Inflammatory macrophage treated with lipopolysaccharide for 4 hours (primary cell): Measurements from ENCODE around the gene TOX4.
"Not testable (repeated sequence)": the region's sequence is repeated elsewhere in the genome, so short reads cannot be mapped to it uniquely, and the experiment has no call there.

Experiments
- DNase-seq: peaks from one replicate; pipeline ENCODE4 v3.0.0-alpha.2; 2020

Gene TOX4

DNA sequence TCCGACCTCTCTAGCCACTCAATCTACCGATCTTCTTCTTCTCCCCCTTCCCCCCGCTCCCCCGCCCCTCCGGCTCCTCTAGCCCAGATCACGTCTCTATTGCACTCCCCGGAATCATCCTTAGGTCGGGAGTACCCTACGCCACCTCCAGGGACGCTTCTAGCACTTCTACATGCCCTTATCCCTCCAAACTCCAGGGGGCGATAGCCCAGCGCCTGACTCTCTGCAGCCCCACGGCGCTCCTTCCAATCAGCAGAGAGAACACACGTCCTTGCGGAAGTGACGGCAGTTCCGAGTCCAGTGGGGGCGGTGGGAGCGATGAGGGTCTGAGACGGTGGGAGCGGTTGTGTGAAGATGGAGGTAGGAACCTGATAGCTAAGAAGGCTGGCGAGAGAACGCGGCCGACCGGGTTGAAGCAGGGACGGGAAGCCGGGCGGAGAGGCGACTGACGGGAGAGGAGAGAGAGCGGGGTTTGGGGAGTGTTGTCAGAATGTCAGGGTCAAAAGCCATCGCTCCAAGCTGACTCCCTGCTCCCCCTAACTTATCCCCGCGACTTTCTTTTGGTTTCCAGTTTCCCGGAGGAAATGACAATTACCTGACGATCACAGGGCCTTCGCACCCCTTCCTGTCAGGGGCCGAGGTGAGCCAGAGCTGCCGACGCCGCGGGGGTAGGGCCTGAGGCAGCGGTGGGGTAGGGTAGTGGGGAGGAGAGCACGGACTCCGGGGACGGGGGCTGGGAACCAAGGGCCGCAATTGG is at the start of gene TOX4, which contains the start of gene RAB2B:
Gene TOX4 (plus strand): TSS at position 271 of the 757 bp plus-strand sequence. CDS start 84 bp downstream, at position 355.
Gene RAB2B (minus strand): TSS at position 35 of the 757 bp plus-strand sequence. CDS start 87 bp downstream, outside the sequence.
- peak; percentile 97 for DNase-seq

DNA sequence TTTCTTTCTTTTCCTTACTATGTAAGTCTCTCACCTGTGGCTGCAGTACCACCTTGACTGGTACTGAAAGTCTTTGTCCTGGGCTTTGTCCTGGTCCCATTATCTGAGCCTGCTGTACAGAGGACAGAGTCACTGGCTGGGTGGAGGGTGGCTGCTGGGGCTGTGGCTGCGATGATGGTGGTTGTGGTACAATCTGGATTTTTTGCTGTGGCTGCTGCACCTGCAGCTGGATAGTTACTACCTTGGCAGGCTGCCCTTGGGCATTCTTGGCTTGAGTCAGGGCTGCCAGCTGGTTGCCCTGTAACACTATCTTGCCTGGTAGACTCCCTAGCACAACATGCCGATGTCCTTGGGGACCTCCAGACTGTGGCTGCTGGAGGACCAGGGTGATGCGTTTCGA is 48.1 kb upstream of the TOX4 start:
- no peak for DNase-seq

DNA sequence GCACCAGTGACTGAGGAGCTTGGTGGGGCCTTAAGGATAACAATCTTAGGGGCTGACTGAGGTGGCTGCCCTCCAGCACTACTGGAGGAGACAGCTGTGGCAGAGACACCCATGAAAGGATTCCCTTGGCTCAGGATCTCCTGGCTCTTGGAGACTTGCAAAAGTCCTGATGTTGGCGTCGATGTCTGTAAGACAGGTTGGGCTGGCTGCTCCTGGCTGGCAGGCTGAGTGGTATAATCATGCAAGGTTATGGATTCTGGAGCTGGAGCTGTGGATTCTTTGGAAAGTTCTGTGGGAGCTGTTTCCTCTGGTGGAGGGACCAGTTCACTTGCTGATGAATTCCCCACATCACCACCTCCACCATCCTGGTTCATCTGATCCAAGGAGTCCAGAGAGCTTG is 45.9 kb upstream of the TOX4 start:
- no peak for DNase-seq

DNA sequence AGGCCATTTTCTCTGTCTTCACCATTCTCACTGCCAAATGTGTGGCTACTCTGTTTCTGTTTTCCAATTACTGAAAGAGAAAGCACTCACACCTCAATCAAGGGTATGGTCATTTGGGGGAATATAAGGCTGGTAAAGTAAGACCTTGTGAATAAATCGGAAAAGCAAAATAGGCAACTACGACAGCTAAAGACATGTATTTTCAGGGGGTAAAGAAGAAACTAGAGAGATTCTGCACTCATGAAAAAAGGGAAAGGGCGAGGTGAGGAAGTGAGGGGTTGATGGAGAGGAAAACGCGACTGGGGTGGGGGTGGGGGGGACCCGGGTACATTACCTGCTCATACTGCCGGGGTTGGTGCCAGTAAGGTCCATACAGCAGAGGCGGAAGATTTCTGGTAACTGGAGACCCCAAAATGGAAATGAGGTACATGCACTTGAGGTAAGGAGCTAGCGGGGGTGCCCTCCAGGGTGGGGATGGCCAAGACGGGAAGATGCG is 40.4 kb upstream of the TOX4 start:
- peak; percentile 18 for DNase-seq

DNA sequence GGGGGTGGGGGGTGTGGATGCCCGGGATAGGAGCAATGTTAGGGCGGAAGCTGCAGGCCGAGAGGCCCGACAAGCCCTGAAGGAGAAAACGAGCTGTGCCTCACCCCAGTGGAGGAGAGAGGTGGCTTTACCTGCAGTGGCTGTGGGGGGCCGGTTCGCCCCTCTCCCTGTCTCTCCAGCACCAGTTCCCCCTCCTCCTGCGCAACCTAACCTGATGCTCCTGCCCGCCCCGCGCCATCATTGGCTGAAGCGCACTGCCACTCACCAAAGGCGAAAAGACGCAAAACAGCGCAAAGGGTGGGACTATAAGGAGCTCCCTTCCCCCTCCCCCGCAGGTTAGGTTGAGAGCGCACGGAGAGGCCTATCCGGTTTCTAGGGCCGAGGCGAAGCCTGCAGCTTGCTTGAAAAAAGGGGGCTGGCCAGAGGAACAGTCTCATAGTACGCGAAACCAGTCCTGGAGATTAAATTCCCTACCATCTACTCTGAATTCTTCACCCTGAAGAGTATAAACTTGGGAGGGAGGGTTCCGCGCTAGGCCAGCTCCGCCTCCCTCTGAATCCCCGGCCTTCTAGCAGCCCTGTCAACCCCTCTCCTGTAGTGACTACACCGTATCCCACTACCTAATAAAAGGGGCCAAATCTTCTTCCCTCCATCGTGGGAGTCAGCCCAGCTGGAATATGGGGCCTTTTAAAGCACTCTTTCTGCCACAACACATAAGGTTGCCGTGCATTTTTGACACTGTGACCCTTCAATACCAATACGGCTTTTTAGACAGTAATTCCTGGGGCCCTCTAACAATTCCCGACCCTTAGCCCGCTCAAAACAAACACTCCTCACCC is 39.7 kb upstream of the TOX4 start:
- DNase-seq: peak; percentile 99

DNA sequence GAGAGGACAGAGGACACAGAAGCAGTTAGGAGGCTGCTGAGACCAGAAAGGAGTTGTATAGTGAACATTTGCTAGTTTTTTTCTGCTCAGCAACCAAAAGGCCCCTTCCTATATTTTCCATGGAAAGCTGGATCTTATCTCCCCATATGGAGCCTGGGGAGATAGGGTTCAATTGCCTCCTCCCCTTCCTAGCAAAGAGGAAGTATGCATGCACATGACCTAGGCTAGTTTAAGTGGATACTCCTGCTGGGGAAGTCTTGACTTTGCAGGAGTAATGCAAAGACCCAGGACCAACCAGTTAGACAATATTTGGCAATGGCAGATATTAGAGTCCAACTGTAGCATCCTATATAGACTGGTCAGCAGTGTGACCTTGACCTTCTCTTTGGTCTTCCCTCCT is 36.1 kb upstream of the TOX4 start:
- DNase-seq: peak; percentile 54

DNA sequence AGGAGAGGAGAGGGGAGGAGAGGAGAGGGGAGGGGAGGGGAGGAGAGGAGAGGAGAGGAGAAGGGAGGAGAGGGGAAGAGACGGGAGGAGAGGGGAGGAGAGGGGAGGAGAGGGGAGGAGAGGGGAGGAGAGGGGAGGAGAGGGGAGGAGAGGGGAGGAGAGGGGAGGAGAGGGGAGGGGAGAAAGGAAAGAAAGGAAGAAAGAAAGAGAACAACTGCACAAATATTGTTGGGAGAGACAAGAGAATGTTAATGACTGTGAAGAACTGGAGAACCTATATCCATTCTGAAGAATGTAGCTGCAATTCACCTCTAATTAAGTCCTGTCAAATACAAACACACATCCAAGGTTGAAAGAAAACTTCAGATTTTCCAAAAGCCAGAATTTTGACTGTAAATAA is 34.3 kb upstream of the TOX4 start:
- not testable (repeated sequence) for DNase-seq

DNA sequence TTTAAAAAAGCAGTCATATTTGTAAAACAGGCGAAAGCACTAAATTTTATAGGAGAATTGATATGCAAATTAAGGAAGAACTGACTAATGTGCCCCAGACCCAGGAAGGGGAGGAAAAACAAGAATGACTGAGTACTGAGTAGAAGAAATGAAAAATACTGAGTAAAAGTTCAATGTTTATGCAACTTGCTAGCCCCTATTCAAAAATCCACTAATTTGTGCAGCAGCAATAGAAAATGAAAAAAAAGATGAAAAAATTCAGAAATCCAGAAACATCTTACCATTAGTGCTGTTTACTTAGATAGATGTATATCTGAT is 27.1 kb upstream of the TOX4 start:
- DNase-seq: no peak

DNA sequence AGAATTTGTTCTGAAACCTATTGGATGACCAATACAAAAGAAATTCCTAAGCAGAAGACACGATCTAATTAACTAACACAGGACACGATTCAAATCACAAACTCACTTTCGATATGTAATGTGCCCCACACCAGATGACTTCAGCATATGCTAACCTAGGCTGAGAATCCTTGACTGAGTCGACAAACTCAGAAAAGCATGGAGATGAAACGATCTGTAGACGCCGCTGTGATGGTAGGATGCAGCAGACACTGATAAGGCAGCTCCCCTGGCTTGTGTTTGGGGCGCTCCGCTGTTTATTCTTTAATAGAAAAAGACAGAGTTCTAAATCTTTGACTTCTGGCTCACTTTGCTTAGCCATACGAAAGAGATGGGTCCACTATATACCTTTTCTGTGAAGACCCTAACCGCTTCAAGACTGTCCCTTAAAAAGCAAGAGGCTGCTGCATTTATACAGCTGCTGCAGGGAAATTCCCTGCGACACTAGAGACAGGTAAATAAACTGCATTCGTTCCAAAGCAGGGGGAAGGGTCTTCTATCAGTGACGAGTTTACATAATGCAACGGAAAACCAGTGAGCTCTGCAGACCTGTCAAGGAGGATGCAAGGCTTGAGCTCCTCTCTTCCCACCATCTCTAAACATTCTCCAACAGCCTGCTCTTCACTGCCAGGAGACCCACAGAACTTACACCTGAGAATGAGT is 22.0 kb upstream of the TOX4 start:
- no peak for DNase-seq

DNA sequence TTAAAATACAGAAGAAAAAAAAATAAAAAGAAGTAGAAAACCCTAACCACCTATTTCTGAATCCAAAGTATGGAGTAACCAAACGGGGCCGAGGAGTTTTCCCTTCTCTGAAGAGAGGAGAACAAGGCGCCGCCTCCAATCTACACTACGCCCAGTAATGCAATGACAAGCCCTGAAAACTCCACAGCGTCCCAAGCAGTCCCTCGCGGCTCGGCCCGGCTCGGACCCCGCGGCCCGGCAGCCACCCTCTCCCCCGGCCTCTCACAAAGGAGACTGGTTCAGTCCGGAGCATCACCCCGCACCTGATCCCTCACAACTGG is 21.4 kb upstream of the TOX4 start:
- peak; percentile 39 for DNase-seq

DNA sequence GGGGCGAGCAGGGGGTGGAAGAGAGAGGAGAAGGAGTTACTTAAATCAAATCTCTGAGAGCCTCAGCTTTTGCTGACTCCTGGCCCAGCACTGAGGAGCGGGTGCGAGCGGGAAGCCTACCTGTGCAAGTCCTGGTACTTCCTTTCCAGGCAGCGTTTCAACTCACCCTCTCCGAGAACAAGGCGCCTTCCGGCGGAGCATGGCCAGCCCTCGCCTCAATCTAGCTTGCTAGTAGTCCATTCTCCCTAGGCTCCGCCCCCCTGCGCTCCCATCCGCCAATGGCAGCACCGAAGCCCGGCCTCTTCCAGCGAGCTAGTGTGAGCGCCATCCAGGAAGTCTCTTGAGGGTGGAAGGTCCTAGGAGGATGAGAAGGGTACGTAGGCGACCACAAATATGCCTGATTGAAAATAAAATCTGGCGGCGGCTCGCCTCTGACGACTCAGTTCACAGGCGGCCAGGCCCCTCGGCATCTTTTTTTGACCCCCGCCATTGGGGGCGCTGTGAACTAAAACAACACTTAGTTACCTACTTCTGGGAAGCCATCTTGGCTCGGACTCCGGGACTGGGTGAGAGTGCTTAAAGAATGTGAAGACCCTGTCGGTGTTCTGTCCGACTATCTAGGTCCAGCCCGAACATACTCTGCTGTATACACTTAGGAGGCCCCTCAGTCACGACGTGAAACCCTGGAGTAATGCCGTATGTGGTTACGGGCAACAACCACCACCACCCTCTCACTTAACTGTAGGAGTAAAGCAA is 20.9 kb upstream of the TOX4 start, which contains the start of gene CHD8:
Gene CHD8 (minus strand): TSS at position 212 of the 756 bp plus-strand sequence. CDS start 24,480 bp downstream, outside the sequence.
- DNase-seq: peak; percentile 100

DNA sequence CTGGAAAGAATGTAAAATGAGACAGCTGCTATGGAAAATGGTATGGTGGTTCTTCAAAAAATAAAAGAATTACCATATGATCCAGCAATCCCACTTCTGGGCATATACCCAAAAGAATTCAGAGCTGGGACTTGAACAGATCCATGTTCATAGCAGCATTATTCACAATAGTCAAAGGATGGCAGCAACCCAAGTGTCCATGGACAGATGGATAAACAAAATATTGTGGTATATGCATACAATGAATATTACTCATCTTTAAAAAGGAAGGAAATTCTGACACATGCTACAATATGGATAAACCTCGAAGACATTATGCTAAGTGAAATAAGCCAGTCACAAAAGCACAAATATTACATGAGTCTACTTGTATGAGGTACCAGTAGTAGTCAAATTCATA is 9.4 kb upstream of the TOX4 start:
- DNase-seq: no peak

DNA sequence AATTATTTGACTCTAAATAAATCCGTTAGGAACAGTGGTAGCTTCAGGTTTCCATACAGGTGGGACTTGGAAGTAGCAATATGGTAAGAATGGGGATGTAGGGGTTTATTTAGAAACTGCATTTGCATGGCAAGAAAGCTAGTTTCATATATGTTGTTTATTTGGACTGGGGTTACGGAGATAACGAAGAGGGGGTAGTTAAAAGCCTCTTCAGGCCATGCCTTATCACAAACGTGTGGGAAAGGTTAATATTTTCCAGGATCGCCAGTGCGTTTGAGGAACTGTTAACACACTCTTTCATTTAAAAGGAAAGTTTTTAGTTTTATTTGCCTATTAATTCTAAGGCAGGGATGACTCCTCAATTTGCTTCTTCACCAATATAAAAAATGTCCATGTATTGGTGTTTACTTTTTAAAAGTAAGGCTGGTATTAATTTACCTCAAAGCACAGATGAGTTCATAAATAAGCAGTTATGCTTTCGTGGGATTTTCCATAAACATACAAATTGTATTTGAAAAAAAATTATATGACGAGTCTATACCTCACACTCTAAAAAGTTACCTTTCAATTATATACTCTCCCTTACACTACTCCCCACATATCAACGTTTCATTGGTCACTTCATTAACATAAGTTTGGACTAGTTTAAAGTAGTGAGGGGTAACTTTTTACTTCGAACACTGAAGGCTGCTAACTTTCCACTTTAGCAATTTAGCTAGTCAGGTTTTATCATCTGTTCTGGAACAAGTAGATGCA is 1.1 kb upstream of the TOX4 start:
- no peak for DNase-seq

DNA sequence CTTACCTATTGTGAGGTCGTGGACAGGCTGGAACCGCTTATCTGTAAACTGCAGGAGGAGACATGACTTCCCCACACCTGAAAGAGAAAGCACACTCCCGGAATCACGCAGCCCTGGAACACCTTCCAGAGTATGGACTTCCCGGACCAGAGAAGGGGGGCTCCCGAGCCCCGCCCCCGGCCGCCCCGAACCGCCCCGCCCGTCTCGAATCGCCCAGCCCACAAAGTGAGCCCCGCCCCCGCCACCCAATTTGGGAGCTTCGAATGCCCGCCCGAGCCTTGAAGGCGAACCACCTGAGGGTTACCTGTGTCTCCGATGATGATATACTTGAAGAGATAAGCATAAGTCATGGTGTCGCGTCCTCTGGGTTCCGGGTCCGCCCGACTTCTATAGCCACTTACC is 471 bp upstream of the TOX4 start:
- DNase-seq: no peak

DNA sequence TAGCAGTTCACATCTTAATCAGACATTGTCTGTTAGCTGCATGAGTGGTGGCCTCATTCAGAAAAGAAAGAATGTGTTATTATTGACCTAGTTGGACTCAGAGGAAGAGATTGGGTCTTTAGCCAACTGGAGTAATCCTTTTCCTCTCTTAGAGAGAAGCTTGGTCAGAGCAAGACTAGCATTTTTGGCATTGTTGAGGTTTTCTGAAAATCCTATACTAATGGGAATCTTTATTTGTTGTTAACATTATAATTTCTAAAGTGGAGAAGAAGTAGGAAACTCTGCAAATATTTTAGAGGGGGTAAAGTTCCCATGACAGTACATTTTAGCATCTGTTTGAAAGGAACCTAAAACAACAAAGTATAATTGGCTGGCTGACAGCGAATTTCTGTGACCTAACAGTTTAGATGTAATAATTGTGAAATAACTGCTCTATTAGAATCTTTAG is 9.7 kb downstream of the TOX4 start:
- no peak for DNase-seq

DNA sequence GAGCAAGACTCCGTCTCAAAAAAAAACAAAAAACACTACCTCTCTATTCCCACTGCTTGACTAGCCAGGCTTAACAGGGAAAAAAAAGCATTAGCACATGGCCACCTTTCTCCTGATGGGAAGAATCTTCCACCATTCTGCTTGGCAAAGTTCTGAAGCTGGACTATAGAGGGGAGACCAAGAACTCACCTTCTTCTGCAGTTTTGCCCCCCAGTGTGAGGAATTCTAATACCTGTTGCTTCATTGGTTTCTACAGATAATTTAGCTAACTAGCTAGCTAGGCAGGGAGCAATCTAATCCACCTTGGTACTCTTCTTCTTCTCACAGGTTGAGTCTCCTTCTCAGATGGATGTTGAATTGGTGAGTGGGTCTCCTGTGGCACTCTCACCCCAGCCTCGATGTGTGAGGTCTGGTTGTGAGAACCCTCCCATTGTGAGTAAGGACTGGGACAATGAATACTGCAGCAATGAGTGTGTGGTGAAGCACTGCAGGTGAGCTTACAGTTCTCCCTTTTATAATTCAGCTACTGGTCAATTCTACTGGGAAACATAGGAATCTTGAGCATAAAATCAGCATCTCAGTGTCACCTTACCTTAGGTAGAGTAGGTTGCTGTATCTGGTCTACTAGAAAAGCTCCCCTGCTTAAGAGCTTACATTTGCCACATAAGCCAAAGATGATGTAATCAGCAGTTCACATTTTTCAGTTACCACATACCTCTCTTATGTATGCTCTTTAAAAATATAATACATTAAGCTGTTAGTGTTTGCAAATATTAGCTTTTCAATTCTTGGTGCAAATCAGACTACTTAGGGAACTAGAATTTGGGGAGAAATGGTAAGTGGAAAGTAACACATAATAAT is 18.1 kb downstream of the TOX4 start:
- DNase-seq: no peak

DNA sequence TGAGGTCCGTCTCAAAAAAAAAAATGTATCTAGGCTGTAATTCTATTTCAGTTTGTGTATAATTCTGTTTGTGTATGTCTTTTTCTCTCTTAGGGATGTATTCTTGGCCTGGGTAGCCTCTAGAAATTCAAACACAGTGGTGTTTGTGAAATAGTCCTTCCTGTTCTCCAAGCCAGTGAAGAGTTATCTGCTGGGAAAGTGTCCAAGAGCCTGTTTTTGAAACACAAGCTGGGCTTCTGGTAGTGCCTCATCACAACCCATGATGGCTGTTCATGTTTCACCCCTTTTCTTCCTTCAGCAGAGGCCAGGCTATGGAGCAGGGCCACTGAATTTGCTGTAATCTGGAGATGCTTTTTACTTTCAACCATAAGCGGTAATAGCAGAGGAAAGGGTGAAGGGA is 19.5 kb downstream of the TOX4 start:
- DNase-seq: no peak

DNA sequence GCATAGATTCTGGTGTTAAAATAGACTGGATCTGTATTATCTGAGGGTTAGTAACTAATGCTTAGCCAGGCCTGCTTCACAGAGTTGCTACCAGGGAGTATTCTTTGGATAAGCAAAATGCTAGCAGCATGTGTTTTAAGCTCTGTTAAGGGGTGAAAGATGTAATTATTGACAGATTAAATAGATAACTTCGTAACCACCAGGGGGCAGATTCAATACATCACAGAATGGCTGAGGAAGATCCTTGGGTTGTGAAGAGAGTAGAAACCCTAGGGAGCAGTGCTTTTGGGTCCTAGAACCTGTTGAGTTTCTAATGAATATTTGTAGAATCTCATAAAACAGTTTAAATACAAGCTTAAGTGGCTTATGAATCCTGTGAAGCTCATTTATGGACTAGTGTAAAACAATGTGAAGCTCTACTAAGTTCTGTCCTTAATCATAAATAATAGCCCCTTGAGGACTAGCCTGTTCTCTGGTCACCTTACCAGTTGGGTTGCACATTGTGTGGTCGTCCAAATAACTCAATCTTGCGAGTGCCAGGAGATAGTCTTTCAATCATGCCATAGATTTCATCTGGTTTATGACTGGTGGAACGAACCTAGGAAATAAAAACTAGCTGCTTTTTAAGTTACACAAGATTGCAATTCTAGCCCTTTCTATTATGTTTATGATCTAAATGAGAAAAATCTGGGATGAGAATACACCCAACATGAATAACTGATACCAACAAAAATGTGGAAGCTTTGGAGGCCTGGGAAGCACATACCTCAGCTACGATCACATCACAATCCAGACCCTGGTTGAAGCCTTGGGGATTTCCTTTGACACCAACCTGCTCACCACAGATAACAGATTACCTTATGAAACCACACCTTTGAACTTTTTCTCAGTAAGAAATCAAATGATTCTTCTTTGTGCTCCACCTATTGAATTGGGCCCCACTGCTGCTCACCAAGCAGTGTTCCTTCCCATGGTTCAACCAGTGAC is 21.8 kb downstream of the TOX4 start:
- peak; percentile 48 for DNase-seq

DNA sequence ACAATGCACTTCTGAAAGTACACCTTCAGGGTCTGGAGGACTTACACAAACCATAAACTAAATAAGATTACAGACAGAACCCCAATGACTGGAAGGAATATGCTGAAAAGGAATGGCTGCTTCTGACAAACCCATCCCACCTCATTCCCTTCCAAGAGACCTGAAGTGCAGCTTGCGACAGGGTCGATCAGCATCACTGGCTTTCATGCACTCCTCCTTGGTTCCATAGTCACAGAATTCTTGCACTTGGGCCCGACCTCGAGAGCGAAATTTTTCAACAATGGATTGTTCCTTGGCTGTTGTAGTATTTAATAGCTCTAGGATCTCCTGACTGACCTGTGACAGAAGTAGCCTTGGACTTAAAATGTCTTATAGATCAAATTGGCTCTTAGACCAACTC is 24.6 kb downstream of the TOX4 start:
- DNase-seq: no peak

DNA sequence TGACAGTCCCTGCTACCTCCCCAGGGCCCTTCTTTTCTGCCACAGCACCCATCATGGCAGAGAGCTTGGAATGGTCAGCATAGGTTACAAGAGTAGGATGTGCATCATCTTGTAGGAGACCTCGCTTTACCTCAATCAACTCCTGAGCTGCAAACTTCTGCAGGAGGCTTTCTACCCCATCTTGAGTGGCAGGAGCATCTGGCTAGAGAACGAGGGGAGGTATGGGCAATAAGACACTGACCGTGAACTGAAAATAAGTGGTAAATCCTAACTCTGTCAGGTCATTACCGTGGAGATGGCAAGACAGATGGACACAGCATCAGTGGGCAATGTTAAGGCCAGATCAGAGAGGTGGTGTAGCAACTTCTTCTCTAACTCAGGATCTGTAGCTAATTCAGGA is 26.4 kb downstream of the TOX4 start:
- no peak for DNase-seq
